Measurements from ENCODE around the gene RANBP10.
"Not testable (repeated sequence)": the region's sequence is repeated elsewhere in the genome, so short reads cannot be mapped to it uniquely, and the experiment has no call there.

The RANBP10 gene

DNA sequence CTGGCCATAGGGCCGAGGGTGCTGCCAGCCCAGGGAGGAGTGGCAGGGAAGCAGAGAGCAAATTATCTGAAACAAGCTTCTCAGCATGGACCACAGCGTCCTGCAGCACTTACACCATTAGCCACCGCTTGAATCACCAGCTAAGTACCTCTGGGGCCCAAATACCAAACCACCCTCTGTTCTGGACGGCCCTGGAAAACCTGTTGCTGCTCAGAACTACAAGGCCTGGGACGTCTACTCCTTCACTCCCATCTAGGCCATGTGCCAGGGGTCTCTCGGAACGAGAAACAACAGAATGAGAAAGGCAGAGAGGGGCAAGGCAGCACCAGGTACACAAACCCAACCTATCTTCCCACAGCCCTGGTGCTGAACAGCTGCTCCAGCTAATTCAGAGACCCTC, 47.4 kb downstream of the RANBP10 start:
- Histone ChIP-seq H3K9ac (ENCODE audit: low read depth, low read length) (no peak overlapping the region), H3K4me1 (ENCODE audit: insufficient read depth, low read length) (no peaks in the 10 kb centered on the region), H3K4me3 (ENCODE audit: low read length) (no peak overlapping the region), H3K27me3 (ENCODE audit: insufficient read depth, low read length) (no peaks in the 10 kb centered on the region), H3K9me3 (ENCODE audit: insufficient read depth, low read depth, low read length) (no peaks in the 10 kb centered on the region), H3K36me3 (ENCODE audit: insufficient read depth, low read depth, low read length) (no peaks in the 10 kb centered on the region), H3K27ac (ENCODE audit: low read length) (no peak overlapping the region)

- H3K9me3 ChIP-seq (ENCODE audit: insufficient read depth, low read depth, low read length): no peaks in the 10 kb centered on the region
- no peaks in the 10 kb centered on the region for H3K36me3 ChIP-seq (ENCODE audit: insufficient read depth, low read depth, low read length)
- H3K4me3 ChIP-seq (ENCODE audit: low read length): no peak overlapping the region
- no peak overlapping the region for H3K27ac ChIP-seq (ENCODE audit: low read length)
- H3K9ac ChIP-seq (ENCODE audit: low read depth, low read length): no peak overlapping the region
- H3K4me1 ChIP-seq (ENCODE audit: insufficient read depth, low read length): no peaks in the 10 kb centered on the region
- no peaks in the 10 kb centered on the region for H3K27me3 ChIP-seq (ENCODE audit: insufficient read depth, low read length)
These were observed 48.4 kb downstream of the RANBP10 start for GRCh38 chr16:67758006-67758405.

DNA sequence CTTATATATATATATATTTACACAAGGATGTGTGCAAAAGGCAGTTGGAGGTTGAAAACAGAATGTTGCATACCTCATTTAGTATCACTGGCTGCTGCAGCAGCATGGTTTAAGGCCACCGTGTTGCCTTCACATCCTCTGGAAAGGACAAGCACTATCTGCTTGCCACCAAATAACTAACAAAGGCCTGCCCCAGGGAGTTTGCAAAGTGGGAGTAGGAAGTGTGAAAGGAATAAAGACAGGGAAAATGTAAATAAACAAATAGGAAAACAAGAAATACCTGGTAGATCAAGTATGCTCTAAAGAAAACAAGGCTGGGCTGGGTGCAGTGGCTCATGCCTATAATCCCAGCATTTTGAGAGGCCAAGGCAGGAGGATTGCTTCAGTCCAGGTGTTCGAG, 53.7 kb downstream of the RANBP10 start:
- Histone ChIP-seq H3K9ac (ENCODE audit: low read depth, low read length) (no peak overlapping the region), H3K9me3 (ENCODE audit: insufficient read depth, low read depth, low read length) (no peaks in the 10 kb centered on the region), H3K36me3 (ENCODE audit: insufficient read depth, low read depth, low read length) (no peaks in the 10 kb centered on the region), H3K27ac (ENCODE audit: low read length) (no peak overlapping the region), H3K4me3 (ENCODE audit: low read length) (no peak overlapping the region), H3K27me3 (ENCODE audit: insufficient read depth, low read length) (no peaks in the 10 kb centered on the region), H3K4me1 (ENCODE audit: insufficient read depth, low read length) (no peaks in the 10 kb centered on the region)

- not testable (repeated sequence) for H3K36me3 ChIP-seq (ENCODE audit: insufficient read depth, low read depth, low read length); H3K27me3 ChIP-seq (ENCODE audit: insufficient read depth, low read length); H3K4me1 ChIP-seq (ENCODE audit: insufficient read depth, low read length)
These were observed 55.0 kb downstream of the RANBP10 start for GRCh38 chr16:67751331-67751730.

DNA sequence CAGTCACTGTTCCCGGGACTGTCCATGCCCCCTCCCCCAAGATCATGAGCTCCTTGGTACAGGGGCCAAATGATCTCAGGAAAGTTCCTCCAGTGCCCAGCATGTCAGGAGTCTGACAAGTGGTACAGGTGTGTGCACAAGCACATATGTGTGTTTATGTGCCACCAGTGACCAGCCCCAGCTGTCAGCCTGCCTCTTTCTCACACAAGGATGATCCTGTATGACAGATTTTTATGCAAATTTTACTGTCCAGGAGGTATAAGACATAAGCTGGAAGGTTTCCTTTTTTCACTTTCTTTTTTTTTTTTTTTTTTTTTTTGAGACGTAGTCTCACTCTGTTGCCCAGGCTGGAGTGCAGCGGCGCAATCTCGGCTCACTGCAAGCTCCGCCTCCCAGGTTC, 55.9 kb downstream of the RANBP10 start:
- no peaks in the 10 kb centered on the region for H3K4me1 ChIP-seq (ENCODE audit: insufficient read depth, low read length)
- H3K36me3 ChIP-seq (ENCODE audit: insufficient read depth, low read depth, low read length): no peaks in the 10 kb centered on the region
- no peaks in the 10 kb centered on the region for H3K9me3 ChIP-seq (ENCODE audit: insufficient read depth, low read depth, low read length)
- H3K27me3 ChIP-seq (ENCODE audit: insufficient read depth, low read length): no peaks in the 10 kb centered on the region
- no peak overlapping the region for H3K27ac ChIP-seq (ENCODE audit: low read length)
- no peak overlapping the region for H3K4me3 ChIP-seq (ENCODE audit: low read length)
- H3K9ac ChIP-seq (ENCODE audit: low read depth, low read length): no peak overlapping the region

More at GRCh38 chr16:67751331-67751730, 55.0 kb downstream of the RANBP10 start:
- H3K9ac ChIP-seq (ENCODE audit: low read depth, low read length); H3K4me3 ChIP-seq (ENCODE audit: low read length); H3K9me3 ChIP-seq (ENCODE audit: insufficient read depth, low read depth, low read length); H3K27ac ChIP-seq (ENCODE audit: low read length): not testable (repeated sequence)

GRCh38 chr16:67749436-67750078, 56.8 kb downstream of the RANBP10 start:
- Histone ChIP-seq H3K27ac (ENCODE audit: low read length) (no peak overlapping the region), H3K27me3 (ENCODE audit: insufficient read depth, low read length) (no peaks in the 10 kb centered on the region), H3K36me3 (ENCODE audit: insufficient read depth, low read depth, low read length) (no peaks in the 10 kb centered on the region), H3K9ac (ENCODE audit: low read depth, low read length) (no peak overlapping the region; the same call in 1 of the 2 replicates), H3K9me3 (ENCODE audit: insufficient read depth, low read depth, low read length) (no peaks in the 10 kb centered on the region), H3K4me3 (ENCODE audit: low read length) (no peak overlapping the region), H3K4me1 (ENCODE audit: insufficient read depth, low read length) (no peaks in the 10 kb centered on the region)

DNA sequence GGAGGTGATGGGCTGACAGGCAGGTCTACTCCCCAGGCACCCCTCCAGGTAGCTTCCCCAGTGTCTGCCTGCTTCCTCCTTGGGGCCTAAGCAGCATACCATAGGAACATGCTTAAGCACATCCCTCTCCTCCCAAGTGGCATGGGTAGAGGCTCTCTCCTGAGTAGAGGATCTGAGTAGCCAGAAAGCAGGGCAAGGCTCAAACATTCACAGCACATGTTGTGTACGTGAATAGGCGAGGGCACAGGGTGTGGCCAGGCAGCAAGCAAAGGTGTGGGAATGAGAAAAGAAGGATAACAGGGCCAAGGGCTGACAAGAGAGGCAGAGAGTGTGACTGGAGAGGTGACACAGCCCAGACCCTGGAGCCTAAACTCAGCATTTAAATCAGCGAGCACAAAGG, 57.5 kb downstream of the RANBP10 start:
- H3K27ac ChIP-seq (ENCODE audit: low read length): no peak overlapping the region
- H3K9ac ChIP-seq (ENCODE audit: low read depth, low read length): no peak overlapping the region
- no peaks in the 10 kb centered on the region for H3K9me3 ChIP-seq (ENCODE audit: insufficient read depth, low read depth, low read length)
- H3K36me3 ChIP-seq (ENCODE audit: insufficient read depth, low read depth, low read length): peaks cover 7% of the 10 kb centered on the region; the same call in 1 of the 2 replicates
- H3K4me1 ChIP-seq (ENCODE audit: insufficient read depth, low read length): no peaks in the 10 kb centered on the region
- no peaks in the 10 kb centered on the region for H3K27me3 ChIP-seq (ENCODE audit: insufficient read depth, low read length)
- no peak overlapping the region for H3K4me3 ChIP-seq (ENCODE audit: low read length)

DNA sequence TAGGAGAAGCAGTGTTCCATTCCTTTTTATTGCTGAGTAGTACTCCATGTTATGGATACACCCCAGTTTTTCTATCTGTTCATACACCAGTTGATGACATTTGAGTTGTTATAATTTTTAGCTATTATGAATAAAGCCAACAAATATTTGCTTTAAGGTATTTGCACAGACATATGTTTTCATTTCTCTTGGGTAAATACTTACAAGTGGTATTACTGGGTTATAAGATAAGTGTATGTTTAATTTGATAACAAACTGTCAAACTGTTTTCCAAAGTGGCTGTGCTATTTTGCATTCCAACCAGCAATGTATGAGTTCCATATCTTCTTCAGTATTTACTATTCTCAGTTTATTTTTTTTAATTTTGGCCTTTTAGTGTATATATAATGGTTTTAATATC, 59.5 kb downstream of the RANBP10 start:
- no peaks in the 10 kb centered on the region for H3K4me1 ChIP-seq (ENCODE audit: insufficient read depth, low read length)
- peaks cover 15% of the 10 kb centered on the region; the same call in 1 of the 2 replicates for H3K36me3 ChIP-seq (ENCODE audit: insufficient read depth, low read depth, low read length)
- no peaks in the 10 kb centered on the region for H3K27me3 ChIP-seq (ENCODE audit: insufficient read depth, low read length)
- no peak overlapping the region for H3K4me3 ChIP-seq (ENCODE audit: low read length)
- no peaks in the 10 kb centered on the region for H3K9me3 ChIP-seq (ENCODE audit: insufficient read depth, low read depth, low read length)
- H3K9ac ChIP-seq (ENCODE audit: low read depth, low read length): no peak overlapping the region
- H3K27ac ChIP-seq (ENCODE audit: low read length): no peak overlapping the region

DNA sequence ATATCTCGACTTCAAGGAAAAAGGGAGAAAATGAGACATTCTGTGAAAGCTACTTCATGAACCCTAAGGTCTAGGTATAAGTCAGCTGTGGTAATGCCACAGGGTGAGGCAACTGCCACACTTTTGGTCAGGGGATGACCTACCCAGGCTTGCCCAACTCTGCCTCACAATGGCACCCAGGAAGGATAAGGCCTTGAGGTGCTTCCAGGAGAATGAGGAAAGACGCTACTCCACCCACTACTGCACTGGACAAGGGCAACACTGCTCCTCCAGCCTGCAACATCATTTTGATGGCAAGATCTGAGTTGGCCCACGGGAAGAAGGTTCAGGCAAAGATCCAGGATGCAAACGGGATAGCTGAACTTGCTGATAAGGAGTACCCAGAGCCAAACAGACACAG, 65.2 kb downstream of the RANBP10 start:
- Histone ChIP-seq H3K27me3 (ENCODE audit: insufficient read depth, low read length) (no peaks in the 10 kb centered on the region), H3K9me3 (ENCODE audit: insufficient read depth, low read depth, low read length) (no peaks in the 10 kb centered on the region), H3K36me3 (ENCODE audit: insufficient read depth, low read depth, low read length) (peaks cover 31% of the 10 kb centered on the region; the same call in 1 of the 2 replicates), H3K4me3 (ENCODE audit: low read length) (no peak overlapping the region), H3K9ac (ENCODE audit: low read depth, low read length) (no peak overlapping the region), H3K4me1 (ENCODE audit: insufficient read depth, low read length) (no peaks in the 10 kb centered on the region), H3K27ac (ENCODE audit: low read length) (no peak overlapping the region)

GRCh38 chr16:67740391-67740790, 66.0 kb downstream of the RANBP10 start:
- H3K36me3 ChIP-seq (ENCODE audit: insufficient read depth, low read depth, low read length): peaks cover 31% of the 10 kb centered on the region; the same call in 1 of the 2 replicates
- no peak overlapping the region for H3K9ac ChIP-seq (ENCODE audit: low read depth, low read length)
- no peaks in the 10 kb centered on the region for H3K9me3 ChIP-seq (ENCODE audit: insufficient read depth, low read depth, low read length)
- H3K27me3 ChIP-seq (ENCODE audit: insufficient read depth, low read length): no peaks in the 10 kb centered on the region
- H3K27ac ChIP-seq (ENCODE audit: low read length): no peak overlapping the region
- H3K4me1 ChIP-seq (ENCODE audit: insufficient read depth, low read length): no peaks in the 10 kb centered on the region
- H3K4me3 ChIP-seq (ENCODE audit: low read length): no peak overlapping the region

DNA sequence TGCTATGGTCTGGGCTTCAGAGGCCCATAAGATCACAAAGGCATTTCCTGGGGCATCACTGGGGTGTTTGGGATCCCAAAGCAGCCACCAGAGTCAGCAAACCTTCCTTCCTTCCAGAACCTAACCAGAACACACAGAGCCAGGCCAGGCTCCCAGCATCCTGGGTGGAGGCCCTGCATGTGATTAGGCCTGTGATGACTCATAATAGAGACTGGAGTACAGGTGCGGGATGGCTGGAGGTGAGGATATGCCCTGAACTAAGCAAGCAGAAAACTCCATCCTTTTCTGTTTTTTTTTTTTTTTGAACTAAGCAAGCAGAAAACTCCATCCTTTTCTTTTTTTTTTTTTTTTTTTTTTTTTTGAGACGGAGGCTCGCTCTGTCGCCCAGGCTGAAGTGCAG, 69.5 kb downstream of the RANBP10 start:
- Histone ChIP-seq H3K4me1 (ENCODE audit: insufficient read depth, low read length) (no peaks in the 10 kb centered on the region), H3K9ac (ENCODE audit: low read depth, low read length) (no peak overlapping the region), H3K9me3 (ENCODE audit: insufficient read depth, low read depth, low read length) (no peaks in the 10 kb centered on the region), H3K36me3 (ENCODE audit: insufficient read depth, low read depth, low read length) (peaks cover 26% of the 10 kb centered on the region; the same call in 1 of the 2 replicates), H3K27me3 (ENCODE audit: insufficient read depth, low read length) (no peaks in the 10 kb centered on the region), H3K4me3 (ENCODE audit: low read length) (no peak overlapping the region), H3K27ac (ENCODE audit: low read length) (no peak overlapping the region)

DNA sequence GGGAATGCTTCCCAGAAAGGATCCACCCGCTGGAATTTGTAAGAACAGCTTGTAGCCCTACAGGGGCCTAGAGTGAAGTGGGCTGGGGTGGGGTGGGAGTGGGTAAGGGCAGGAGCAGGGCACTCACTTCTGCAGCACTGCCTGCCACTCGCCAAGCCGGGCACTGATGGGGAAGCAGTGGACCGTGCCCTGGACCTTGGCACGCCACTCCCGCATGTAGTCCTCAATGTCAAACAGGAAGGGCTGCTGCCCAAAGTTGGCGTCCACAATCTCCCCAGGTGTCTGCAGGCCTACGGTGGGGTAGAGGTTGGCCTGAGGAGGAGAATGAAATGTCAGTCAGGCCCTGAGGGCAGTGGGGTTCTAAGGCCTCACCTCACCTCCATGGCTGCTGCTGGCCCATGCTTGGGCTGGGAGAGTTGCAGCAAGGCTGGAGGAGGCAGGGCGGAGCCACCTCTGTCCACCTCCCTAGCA, 71.6 kb downstream of the RANBP10 start:
- Histone ChIP-seq H3K27me3 (ENCODE audit: insufficient read depth, low read length) (no peaks in the 10 kb centered on the region), H3K27ac (ENCODE audit: low read length) (no peak overlapping the region), H3K36me3 (ENCODE audit: insufficient read depth, low read depth, low read length) (peaks cover 35% of the 10 kb centered on the region), H3K9ac (ENCODE audit: low read depth, low read length) (no peak overlapping the region), H3K4me1 (ENCODE audit: insufficient read depth, low read length) (no peaks in the 10 kb centered on the region), H3K9me3 (ENCODE audit: insufficient read depth, low read depth, low read length) (no peaks in the 10 kb centered on the region), H3K4me3 (ENCODE audit: low read length) (no peak overlapping the region)

All from iPS-20b (cell line).